AG04450 (cell line): ENCODE measurements around the gene MAFG. TPM values are rescaled to one million over a fixed set of nuclear protein-coding genes. Genes with fewer than 3 reads are reported as not detected.
"Not testable (repeated sequence)": the region's sequence is repeated elsewhere in the genome, so short reads cannot be mapped to it uniquely, and the experiment has no call there.

ENCODE experiments used
- CTCF ChIA-PET: fragments of 300-600, 350-600 bp; formaldehyde crosslinking; extraction: SDS; loops from one replicate; lab custom pipeline; 2022; ENCODE audit warnings: antibody characterized with exemption, inconsistent platforms; lab: Charles Lee
- POLR2A ChIA-PET: fragments of 350-600 bp; formaldehyde crosslinking; extraction: SDS; loops from one replicate; lab custom pipeline; 2021; ENCODE audit warnings: antibody characterized with exemption, inconsistent platforms; lab: Yijun Ruan, JAX
- DNase-seq: peaks from one replicate; pipeline ENCODE4 v3.0.0-alpha.2; 2011; ENCODE audit warnings: low read depth, low spot score
- H3K27ac ChIP-seq: one replicate; pipeline ENCODE4 v1.5.1; 2012; ENCODE audit warnings: low read depth, low read length, control low read depth
- H3K27me3 ChIP-seq: one replicate; pipeline ENCODE4 v1.6.0; 2012; ENCODE audit warnings: low read length; ENCODE audit not compliant: control insufficient read depth, insufficient read depth
- H3K4me3 ChIP-seq: 2 replicates; pipeline ENCODE4 v1.5.1; 2011; ENCODE audit warnings: mild to moderate bottlenecking, low read depth, low read length, control low read depth
- H3K9me3 ChIP-seq: 2 replicates; pipeline ENCODE4 v1.5.1; 2012; ENCODE audit warnings: low read length; ENCODE audit not compliant: control insufficient read depth, insufficient read depth
- CTCF ChIP-seq: IDR thresholded peaks from 2 replicates; pipeline ENCODE4 v1.5.1; 2011; ENCODE audit warnings: low read depth, low read length, control low read depth, inconsistent platforms
- polyA plus RNA-seq: library from polyadenylated mRNA; depleted of rRNA; stranded (reverse); fragments of >200 nt; gene quantifications from 2 replicates; pipeline ENCODE4 v1.2.3, GENCODE V29; 2011

MAFG gene
- polyA plus RNA-seq, 1 experiment = 17.7 TPM

- POLR2A ChIA-PET = interaction anchor here (0.7 kb wide), 1 partner anchor 225 kb away, joined by 3 read pairs; no protein-coding TSS in a partner anchor
- Histone ChIP-seq H3K27ac (no peak overlapping the region), H3K27me3 (no peaks in the 10 kb centered on the region), H3K4me3 (peak overlapping the region; percentile 25; the same call in 1 of the 2 replicates), H3K9me3 (no peaks in the 10 kb centered on the region; the same call in 1 of the 2 replicates)
- no peak for DNase-seq
- no peak for TF ChIP-seq CTCF
- CTCF ChIA-PET = no interaction called here
Observed at GRCh38 chr17:81921537-81921862, 6.0 kb downstream of the MAFG start.

- peak overlapping the region; percentile 25; the same call in 1 of the 2 replicates for H3K4me3 ChIP-seq
- no peak overlapping the region for H3K27ac ChIP-seq
- POLR2A ChIA-PET = no interaction called here
- no peaks in the 10 kb centered on the region for H3K27me3 ChIP-seq
- H3K9me3 ChIP-seq = no peaks in the 10 kb centered on the region; the same call in 1 of the 2 replicates
- no peak for DNase-seq
- no peak for TF ChIP-seq CTCF
- CTCF ChIA-PET = no interaction called here
Observed at GRCh38 chr17:81920612-81921536, 6.7 kb downstream of the MAFG start.

- Histone ChIP-seq H3K27ac (no peak overlapping the region), H3K27me3 (no peaks in the 10 kb centered on the region), H3K4me3 (no peak overlapping the region), H3K9me3 (no peaks in the 10 kb centered on the region; the same call in 1 of the 2 replicates)
- ChIA-PET CTCF (no interaction called here), POLR2A (no interaction called here)
- no peak for DNase-seq
- TF ChIP-seq CTCF = no peak
Observed at GRCh38 chr17:81918832-81919545, 8.5 kb downstream of the MAFG start.

- H3K9me3 ChIP-seq, H3K27me3 ChIP-seq, H3K27ac ChIP-seq, POLR2A ChIA-PET, DNase-seq, CTCF ChIA-PET: not testable (repeated sequence)
- H3K4me3 ChIP-seq = 0 out of 2 replicates have a peak overlapping the region, but pooled peaks have one; percentile 25
Observed at GRCh38 chr17:81918333-81918669, 9.2 kb downstream of the MAFG start.

GRCh38 chr17:81917565-81918332, 9.8 kb downstream of the MAFG start, which contains the start of gene SIRT7:
SIRT7 (minus strand) TSS chr17:81918176; CDS start chr17:81918131, 45 bp downstream.
- Histone ChIP-seq H3K27ac (peak within 1 kb of the TSS; percentile 11), H3K4me3 (peak within 1 kb of the TSS; percentile 73), H3K9me3 (no peaks in the 10 kb centered on the region; the same call in 1 of the 2 replicates), H3K27me3 (no peaks in the 10 kb centered on the region)
- ChIA-PET POLR2A (interaction anchor here (0.6 to 1.4 kb wide), 3 partner anchors 9 to 52 kb away, joined by 3 to 9 read pairs (median 6); partner anchors contain the start of genes ANAPC11 and MAFG), CTCF (no interaction called here)
- TF ChIP-seq CTCF = no peak
- DNase-seq = no peak
